HG02884 (cell line): ENCODE data around the gene ATP2B1.
"Not testable (repeated sequence)": the region's sequence is repeated elsewhere in the genome, so short reads cannot be mapped to it uniquely, and the experiment has no call there.

Experiments
- ATAC-seq: cut with Tn5 transposase; IDR thresholded peaks from one replicate; pipeline ENCODE4 v1.9.1; 2021; ENCODE audit warnings: mild to moderate bottlenecking, moderate library complexity; ENCODE audit not compliant: unreplicated experiment

Gene ATP2B1

DNA sequence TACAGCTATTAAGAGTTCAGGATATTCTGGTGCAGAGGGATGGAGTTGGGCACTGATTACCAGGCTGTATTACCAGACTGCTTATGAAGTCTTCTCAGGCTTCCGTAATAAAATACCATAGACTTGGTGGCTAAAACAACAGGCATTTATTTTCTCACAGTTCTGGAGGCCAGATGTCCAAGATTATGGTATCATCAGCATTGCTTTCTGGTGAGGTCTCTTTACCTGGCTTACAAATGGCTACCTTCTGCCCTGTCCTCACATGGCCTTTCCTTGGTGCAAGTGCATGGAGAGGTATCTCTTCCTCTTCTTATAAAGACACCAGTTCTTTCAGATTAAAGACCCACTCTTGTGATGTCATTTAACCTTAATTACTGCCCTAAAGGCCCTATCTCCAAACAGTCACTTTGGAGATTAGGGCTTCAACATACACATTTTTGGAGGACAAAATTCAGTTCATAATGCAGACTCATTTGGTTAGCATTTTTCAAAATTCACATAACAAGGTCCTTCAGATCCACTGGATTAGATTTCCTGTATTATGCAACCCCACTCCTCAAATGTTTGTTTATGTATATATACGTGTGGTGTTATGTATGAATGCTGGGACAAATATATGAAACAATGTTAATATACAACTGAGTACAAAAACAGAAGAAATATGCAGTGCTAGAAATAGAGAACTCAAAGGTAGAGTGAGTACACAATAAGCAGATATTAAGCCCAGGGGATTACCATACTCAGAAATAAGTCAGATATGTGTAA, 9.3 kb upstream of the ATP2B1 start:
- no peak for ATAC-seq

- ATAC-seq: no peak
These were observed 4.1 kb upstream of the ATP2B1 start for GRCh38 chr12:89712706-89713105.

- ATAC-seq: no peak
These were observed 2.5 kb upstream of the ATP2B1 start for GRCh38 chr12:89710873-89711750.

GRCh38 chr12:89709995-89710872, 1.6 kb upstream of the ATP2B1 start:
- peak; percentile 8 for ATAC-seq

GRCh38 chr12:89709157-89709994, 738 bp upstream of the ATP2B1 start:
- peak; percentile 59 for ATAC-seq

DNA sequence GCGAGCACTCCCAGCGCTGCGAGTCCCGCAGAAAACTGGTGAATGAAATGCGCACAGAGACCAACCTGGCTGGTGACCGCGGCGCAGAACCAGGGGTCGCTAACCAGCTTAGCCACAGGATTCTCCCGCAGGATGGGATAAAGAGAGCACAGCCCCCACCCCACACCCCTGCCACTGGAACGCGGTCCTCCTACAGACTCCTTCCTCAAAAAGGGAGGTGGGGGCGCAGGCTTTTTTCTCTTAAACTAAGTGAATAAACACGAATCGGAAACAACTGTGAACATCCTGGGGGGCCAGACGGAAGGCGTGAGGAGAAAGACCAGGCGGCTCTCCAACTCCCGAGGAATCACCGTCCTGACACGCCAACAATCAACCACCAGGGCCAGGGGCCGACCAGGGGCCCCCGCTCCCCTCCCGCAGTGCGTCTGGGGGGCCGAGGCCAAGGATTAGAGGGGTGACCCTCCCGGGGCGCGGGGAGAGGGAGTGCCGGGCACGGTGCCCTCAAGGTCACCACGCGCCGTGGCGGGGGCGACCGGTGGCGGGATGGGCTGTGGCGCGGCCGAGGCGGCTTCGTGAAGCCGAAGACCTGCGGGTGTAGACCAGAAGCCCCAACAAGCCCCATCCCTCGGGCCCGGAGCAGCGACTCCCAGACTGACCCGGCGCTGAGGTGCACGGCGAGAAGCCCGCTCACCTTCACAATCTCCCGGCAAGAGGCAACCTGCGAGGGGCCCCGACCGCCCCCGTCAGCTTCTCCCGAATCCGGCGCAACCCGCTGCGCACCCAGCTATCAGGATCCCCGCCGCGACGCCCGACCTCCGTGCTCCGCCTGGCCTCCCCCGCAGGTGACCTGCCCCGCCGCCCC, 704 bp downstream of the ATP2B1 start:
- ATAC-seq: no peak

- ATAC-seq: no peak
These were observed 1.5 kb downstream of the ATP2B1 start for GRCh38 chr12:89706986-89707702.

DNA sequence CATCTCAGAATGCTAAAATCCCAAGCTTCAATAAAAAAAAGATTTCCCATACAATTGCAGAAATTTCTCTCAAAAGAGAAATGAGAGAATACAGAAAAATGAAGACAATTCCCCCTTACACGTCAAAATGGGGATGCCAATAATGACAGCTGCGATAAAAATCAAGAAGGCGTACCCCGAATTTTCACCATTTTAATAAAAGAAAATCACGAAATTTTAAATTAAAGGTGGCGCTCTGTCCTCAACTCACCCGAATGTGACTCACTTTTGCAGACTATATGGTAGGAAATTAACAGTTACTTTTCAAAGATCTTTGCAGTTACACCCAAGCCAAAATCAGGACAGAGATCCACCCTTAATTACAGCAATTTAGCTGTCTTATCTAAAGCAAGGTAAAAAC, 2.1 kb downstream of the ATP2B1 start:
- ATAC-seq: no peak

DNA sequence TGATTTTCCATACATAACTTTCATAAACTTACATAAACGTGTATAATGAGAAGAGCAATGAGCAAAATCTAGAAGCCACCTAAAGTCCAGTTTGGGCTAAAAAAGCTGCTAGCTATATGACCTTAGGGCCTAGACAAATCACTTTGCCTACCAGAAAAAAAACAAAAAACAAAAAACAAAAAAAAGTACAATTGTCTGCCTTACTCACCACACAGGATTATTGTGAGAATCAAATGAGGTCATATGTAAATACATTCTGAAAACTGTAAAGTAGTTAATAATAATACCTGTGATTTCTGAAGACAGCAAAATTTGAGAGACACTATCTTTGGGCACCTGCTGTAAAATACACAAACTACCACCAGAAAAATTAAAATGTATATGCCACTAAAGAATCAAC, 4.2 kb downstream of the ATP2B1 start:
- no peak for ATAC-seq

DNA sequence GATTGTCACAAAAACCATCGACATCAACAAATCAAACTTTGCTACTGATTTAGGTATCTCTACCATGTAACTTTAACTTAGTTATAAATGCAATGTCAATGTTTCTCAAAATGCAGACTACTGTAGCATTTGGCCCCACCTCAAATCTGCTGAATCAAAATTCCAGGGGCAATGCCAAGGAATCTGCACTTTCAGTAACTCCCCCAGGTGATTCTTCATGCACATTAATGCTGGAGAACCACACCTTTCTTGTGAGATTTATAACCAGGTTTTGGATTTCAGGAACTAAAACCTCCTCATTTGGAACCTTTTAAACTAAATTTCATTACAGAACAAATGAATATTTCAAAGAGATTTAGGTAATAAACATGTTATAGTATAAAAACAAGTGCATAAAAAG, 4.9 kb downstream of the ATP2B1 start:
- ATAC-seq: no peak

DNA sequence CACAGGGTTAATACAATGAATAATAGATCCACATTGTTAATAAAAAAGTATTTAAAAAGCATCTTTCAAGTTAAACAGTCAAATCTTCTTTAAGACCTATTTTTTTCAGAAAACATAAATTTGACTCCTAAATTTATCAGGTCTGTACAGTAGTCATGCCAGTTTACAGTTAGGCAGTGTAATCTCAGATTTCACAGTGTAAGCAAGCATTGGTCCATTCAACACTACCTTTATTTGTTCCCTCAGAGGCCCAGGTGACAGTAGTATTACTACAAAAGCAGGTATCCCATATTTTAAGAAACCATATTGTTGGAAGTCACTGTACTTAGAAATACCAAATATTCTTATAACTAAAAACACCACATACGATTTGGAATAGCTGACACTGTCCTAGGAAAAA, 6.1 kb downstream of the ATP2B1 start:
- no peak for ATAC-seq

- ATAC-seq: no peak
These were observed 6.9 kb downstream of the ATP2B1 start for GRCh38 chr12:89701606-89702206.

DNA sequence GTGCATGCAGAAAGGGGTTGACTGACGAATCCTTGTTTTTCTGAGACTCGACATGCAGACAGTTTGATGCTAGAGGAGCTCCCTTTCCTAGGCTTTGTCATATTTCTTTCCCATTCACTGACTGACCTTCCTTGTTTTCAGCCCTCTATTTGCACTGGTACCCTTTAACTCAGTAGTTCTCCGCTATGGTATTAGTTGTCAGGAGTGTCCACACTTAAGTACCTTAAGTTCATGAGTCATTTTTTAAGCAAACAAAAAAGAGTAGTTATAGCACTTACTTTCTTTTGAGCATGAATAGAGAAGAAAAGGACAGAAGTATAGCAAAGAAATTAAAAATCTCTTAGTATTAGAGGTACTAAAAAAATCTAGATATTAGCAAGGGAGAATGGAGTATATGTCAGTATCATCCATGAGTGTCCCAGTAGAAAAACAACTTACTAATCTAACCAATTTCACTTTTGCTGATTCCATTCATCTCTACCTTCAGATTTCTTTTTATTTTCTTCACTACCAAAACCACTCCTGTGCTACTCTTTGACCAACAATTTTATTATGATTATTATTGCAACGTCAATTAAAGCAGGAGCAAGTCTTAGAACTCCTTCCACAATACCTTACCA, 8.3 kb downstream of the ATP2B1 start:
- no peak for ATAC-seq

- ATAC-seq: no peak
These were observed 10.0 kb downstream of the ATP2B1 start for GRCh38 chr12:89698607-89699006.

GRCh38 chr12:89697728-89698127, 10.9 kb downstream of the ATP2B1 start:
- not testable (repeated sequence) for ATAC-seq

GRCh38 chr12:89697296-89697695, 11.3 kb downstream of the ATP2B1 start:
- ATAC-seq: no peak

DNA sequence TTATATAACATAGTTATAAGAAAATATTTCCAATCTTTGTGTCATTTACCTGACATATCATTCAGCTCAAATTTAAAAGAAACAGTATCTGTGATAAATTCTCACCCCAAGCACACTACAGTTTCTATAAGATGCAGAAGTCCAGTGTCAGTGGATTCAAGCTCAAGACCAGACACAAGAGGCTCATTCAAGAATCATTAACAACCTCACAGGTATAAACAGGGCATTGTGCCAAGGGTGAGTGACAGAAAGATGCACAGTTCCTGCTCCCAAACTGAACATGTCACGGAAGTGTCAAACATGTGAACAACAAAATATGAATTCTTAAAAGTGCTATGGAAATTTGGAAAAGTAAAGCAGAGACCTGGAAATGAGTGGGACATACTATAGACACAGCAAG, 12.8 kb downstream of the ATP2B1 start:
- no peak for ATAC-seq

- ATAC-seq: no peak
These were observed 13.5 kb downstream of the ATP2B1 start for GRCh38 chr12:89695100-89695499.
